ENCODE data around the gene COL4A2.

Gene COL4A2

DNA sequence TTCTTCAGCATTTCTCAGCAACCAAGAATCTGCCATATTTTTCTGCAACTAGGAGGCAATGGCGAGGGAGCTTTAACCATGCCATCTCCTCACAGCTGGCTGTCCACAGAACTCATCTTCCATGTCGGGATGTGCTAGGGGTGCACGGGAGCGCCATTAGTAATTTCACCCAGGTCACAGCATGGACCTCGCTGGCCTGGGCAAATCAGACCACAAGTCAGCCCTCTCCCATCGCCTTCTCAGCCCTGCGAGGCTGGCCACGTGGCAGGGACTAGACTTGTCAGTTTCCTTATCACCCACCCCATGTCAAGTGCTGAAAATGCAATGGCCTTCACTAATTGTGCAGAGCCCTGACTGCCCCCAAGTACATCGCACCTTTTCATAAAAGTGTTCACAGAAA lies 15.8 kb upstream of the COL4A2 start:
- DNase-seq: no peak

DNA sequence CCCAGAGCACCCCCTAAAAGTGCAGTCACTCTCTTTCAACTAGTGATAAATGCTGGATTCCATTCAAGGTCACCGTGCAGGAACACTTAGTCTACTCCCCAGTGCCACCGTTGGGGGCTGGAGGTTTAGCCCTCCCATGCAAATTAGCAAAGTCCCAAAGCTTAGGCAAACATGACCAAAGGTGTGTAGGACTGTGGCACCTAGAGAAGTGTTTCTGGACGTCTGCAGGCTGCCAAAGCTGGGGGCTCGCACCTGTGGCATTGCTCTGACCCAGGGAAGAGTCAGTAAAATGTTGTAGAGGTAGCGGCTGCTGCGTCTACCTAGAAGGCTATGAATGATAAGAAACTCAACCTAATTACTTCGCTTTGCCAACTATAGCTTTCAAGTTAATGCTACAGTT lies 14.0 kb upstream of the COL4A2 start:
- no peak for DNase-seq

DNA sequence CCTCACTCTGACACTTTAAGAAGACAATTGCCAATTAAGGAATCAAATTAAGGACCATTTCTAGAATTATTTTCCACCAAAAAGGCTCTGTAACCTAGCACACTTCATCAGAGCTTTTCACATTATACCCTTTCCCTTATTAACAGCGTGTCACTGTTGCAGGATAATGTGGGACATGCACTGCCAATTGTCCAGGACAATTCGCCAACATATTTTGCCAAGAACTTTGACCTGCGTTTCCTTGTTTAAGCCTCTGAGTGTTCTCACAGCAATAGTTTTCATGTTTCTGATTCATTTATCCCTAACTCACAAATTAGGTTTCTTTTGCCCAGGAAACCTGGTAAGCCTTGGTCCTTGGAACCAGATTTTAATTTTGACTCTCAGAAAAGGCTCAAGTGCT lies 13.4 kb upstream of the COL4A2 start:
- DNase-seq: no peak

DNA sequence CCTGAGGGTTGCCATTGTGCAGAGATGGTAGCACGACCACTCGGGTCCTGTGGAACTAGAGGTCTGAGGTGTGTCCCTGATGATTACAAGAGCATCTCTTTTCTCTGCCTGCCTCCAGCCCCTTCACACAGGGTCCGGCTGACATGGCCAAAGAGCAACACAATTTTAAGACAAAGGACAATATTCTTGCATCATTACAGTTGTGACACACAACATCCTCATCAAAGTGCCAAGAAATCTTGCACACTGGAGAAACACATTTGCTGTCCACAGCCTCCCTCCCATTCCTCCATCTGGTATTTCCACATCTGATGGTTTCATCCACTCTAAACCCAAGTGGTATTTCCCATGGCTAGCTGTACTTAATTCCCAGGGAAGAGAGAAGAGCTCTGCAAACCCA lies 12.9 kb upstream of the COL4A2 start:
- DNase-seq: no peak

DNA sequence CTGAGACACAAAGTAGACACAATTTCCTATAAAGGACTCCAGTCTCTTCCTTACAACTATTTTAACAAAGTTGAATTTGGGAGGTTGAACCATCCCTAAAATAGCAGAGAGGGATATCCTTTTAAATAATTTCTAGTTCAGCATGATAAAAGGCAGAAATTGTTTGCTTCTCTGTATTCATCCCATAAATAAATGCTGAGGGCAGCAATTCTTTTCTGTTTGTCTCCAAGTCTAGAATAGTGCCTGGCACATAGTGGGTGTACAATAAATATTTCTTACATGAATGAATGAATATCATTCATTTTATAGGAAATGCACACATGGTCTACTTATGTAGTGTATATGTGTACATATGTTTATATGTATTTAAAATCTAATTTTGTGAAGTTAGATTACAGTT lies 12.5 kb upstream of the COL4A2 start:
- no peak for DNase-seq

DNA sequence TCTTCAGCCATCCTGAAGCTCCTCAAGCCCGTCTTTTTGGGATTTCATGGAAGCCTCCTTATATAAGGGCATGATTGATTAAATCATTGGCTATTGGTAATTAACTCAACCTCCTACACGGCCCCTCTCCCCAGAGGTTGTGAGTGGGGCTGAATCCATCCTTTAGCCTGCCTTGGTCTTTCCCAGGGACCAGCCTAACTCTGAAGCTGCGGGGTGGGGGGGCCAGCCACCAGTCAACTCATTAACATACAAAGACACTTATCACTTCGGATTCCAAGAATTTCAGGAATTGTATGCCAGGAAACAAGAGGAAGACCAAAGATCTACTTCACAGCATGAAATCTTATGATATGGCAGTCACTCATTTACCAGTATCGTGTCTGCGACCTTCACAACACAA lies 10.1 kb upstream of the COL4A2 start:
- no peak for DNase-seq

DNA sequence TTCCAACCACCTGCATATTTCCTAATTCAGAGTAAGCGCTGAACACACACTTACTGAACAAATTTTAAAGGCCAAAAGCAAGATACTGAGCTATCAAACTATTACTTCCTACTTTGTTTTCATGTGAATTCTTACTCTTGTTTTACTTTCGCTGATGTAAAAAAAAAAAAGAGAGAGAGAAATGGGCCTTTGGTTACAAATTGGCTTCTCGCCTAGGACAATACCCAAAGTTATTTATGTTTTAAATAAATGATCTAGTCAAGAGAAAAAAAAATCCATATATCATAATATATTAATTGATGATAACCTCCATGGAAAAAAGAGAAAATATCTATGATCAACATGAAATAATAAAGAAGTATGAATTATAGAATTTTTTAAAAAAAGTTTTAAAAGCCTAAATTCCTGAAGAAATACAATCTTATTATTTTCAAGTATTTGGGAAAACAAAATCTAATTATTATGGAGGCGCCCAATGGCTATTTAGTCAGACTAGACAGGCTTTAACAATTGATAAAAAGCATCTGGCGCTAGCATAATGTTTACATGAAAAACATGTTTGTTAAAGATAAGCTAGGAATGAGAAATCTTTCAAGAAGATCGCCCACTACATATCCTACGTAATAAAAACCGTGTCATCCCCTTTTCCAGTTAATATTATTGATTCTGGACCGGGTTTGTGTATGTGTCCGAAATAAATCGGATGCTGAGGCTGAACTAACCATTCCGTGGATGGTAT lies 9.1 kb upstream of the COL4A2 start:
- no peak for DNase-seq

DNA sequence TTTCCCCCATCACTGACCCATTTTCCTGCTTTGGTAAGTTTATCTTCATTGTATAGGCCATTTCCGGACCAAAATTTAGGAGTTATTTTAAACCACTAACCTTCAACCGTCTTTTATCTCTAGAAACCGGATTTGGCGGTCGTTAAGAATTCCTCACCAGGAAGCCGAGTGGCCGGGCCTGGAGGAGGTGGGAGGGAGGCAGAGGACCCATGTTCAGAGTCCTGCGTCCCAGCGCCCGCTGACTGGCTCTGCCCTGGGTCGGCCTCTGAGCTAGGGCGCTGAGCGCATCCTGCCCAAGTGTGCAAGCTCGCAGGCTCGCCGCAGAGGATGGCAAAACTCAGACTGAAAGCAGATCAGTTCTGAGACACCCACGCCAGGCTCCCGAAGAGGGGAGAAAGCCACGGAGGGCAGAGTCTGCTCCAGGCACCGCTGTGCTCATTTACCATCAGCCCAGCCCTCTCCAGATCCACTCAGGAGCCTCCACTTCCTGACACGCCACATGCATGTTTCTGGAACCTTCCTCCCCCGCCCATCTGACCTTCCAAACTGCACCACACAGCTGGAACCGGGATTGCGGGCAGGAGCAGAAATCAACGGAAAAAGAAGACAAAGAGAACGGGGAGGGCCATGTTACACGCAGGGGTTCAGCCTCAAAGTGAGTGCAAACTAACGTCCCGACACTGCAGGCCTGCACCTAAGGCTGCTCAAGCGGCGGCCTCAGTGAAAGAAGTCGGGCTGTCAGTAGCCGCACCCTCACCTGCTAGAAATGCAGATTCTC lies 8.4 kb upstream of the COL4A2 start:
- DNase-seq: no peak

DNA sequence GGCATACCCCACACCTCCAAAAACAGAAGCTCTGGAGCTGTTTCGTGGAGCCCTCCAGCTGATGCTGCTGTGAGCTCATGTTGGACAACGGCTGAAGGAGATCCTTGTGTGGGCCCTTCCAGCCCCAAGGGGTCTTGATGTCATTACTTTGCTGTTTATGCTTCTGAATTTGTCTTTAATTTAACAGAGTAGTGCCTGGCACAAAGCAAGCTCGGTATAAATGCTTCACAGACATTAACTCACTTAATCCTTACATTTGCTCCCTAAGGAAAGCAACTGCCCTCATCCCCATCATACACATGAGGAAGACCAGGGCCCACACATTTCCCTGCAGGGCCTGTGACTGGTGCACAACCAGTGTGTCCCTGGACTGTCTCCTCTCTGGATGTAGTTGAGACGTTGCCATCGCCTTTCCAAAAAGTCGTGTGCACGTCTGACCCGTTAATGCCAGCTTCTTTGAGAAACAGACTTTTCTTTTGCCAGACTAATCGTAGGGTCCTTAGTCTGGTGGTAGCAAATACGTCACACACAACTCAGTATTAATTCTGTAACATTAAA lies 7.7 kb upstream of the COL4A2 start:
- DNase-seq: no peak

DNA sequence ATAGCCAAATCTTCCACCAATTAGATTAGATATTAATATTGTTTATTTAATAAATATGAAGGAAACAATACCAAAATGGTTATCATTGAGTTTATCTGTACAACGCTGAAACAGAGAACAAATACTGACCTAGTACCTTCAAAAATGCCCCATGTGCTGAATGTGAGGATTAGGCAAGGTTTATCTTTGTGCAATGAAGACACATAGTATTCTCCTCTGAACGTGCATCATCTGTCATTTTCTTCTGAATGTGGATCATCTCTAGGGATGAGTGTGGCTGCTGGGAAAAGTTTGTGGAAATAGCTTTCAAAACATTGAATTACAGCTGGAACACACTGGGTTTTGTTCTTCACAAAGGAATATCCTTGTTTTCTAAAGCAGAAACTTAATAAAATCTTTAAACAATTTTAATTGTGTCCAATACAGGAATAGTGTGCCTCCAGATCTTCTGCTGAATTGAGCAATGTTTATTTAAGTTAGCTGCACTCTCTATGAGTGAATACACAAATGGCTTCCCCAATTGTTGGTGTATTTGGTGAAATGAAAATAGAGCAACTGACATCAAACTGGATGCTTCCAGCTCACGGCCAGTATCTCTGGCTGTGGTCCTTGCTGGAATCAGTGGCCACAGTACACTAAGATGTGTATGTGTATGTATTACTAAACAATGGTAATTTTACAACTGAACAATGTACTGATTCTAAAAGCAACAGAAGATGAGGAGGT lies 6.8 kb upstream of the COL4A2 start:
- no peak for DNase-seq

DNA sequence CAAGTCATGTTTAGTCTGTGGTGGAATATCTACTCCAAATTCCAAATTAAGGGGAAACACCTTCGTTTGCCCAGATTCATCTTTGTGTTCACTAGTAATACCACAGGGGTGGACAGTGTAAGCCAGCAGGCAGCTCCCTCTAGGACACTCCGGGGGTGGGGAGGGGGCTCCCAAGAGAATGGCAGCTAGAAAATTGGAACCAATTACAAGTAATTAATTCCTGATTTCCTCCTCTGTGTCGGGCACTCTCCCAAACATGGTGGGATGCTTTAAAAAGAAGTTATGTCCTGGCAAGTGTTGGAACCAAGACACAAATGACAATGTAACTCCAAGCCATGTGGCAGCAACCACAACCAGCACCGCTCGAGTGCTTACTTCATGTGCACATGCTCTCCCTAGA lies 6.0 kb upstream of the COL4A2 start:
- no peak for DNase-seq

DNA sequence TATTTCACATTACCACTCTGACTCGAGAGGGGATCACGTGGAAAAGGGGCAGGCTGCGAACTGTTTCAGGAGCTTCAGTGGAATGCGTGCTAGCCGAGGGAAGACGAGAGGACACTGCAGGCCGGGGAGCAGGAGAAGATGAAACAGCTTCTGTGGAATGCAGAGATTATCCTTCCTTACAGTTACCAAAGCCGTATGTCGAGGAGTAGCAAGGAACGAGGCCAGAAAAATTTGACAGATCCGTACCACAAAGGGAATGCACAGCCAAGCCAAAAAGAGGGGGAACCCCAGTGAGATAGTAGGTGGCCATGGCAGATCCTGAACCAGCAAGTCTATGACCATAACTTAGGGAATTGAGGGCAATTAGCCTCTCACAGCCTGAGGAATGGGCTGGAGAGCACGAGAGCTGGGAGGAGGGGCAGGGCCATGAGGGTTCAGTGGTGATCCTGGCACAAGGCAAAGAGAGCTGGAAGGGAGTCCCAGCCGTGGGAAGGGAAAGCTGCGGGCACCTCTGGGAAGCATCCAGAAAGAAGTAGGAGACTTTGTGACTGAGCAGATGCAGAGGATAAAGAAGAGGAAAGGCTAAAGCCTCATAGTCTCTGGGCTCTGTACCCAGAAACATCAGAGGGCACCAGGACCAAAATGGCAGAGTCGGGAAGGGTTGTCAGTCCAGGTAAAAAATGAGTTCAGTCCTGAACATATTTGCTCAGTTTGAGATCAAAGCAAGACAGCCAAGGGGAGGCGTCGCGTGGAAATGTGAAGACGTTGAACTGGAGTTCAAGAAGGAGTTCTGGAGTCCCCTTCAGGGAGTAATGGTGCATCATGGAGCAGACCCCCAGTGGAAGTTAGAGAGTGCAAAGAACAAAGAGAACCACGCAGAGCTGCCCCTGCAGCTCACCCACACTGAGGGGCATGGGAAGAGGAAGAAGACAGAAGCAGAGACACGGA lies 5.2 kb upstream of the COL4A2 start:
- DNase-seq: no peak

DNA sequence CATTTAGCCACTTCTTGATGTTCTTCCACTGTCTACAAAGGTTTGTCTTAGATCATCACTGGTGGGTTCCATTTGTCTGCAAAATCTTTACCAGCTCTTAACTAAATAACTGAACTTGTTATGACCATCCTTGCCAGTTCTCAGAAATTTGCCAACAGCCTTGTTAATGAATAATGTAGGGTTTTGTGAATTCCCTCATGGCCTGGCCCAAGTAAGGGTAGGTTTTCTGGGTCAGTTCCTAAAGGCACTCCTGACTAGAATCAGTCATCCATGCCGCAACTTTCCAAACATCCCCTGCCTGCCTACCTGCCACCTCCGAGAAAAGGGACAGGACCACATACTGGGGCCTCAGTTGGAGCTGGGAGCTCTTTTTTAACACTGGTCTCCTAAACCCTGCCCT lies 4.1 kb upstream of the COL4A2 start:
- DNase-seq: no peak

DNA sequence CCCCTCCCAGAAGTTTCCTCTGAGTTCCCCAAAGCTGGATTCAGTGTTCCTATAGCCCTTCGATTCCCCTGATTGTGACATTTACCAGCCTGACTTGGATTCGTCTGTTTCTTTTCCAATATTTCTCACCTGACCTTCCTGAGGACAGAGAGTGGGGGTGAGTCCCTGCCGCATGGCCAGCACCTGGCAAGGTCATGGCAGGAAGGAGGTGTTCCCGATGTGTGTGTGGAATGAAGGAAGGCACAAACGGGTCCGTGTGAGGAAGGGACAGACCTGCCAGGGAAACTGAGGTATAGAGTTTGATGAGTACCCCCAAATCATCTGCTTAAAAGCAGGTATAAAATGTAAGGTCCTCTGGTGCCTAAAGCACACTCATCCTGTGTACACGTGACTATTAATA lies 3.4 kb upstream of the COL4A2 start:
- no peak for DNase-seq

DNA sequence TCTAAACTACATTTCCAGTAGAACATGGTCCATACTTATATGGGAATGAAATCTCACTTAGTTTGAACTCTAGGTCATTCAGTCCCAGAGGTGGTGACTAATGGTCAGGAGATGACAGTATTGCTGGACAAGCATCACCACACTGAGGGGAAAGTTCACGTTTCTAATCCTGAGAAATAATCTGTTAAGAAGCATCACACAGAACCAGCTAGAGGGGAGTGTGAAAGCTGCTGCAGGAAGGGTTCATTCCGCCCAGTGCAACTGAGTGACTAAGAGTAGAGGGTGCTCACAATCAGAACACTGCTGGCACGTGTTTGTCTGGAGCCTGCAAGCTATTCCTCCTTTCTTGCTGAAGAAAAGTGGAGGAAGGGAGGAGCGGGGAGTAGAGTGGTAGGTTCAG lies 2.8 kb upstream of the COL4A2 start:
- DNase-seq: no peak

DNA sequence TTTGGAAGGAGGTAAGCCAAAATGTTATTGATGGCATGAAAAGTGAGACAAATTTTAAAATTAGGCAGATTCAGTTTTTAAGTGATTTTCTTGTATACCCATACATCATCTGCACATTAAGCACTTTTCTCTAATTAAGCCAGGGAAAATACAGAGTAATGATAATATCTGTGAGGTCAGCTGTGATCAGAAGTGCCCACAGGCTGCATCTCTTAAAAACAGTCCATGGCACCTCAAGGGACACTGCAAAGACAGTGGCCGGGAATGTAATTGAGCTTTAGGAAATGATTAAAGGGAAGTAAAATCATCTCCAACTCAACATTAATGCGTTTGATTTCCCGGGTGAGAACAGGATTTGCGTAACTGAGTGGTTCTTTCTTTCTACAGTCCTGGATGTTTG lies 2.1 kb upstream of the COL4A2 start:
- no peak for DNase-seq

DNA sequence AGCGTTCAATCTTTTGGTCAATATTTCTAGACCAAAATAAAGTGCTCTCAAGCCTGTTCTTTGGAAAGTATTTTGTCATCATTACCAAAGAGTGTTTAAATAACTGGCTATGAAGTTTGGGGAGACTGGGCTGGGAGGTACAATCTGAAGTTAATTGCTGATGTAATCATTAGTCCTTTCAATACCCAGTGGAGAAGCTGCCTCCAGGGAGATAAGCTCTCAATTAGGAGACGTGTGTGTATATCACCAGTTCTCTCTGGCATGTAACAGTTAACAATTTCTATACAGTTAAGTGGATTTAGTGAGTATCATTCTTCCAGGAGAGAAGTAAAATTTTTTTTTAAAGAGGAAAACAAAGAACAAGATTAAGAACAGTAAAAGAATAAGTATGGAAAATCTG lies 1.5 kb upstream of the COL4A2 start:
- DNase-seq: no peak

DNA sequence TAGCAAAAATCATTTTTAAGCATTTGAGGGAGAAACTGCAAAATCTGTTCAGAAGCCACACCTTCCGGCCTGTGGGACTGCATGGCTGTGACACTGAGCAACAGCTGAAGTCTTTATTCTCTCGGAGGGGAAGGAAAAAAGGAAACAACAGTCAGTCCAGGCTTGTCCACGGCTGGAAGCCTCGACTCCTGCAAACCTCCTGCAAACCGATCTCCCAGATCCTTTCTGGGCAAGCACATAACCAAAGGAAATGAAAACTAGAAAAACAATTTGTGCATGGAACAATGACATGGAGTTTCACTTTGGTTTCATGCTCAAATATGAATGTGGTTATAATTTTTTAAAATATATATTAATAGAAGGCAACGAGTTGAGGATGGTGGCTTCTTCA lies 1.1 kb upstream of the COL4A2 start:
- DNase-seq: no peak

DNA sequence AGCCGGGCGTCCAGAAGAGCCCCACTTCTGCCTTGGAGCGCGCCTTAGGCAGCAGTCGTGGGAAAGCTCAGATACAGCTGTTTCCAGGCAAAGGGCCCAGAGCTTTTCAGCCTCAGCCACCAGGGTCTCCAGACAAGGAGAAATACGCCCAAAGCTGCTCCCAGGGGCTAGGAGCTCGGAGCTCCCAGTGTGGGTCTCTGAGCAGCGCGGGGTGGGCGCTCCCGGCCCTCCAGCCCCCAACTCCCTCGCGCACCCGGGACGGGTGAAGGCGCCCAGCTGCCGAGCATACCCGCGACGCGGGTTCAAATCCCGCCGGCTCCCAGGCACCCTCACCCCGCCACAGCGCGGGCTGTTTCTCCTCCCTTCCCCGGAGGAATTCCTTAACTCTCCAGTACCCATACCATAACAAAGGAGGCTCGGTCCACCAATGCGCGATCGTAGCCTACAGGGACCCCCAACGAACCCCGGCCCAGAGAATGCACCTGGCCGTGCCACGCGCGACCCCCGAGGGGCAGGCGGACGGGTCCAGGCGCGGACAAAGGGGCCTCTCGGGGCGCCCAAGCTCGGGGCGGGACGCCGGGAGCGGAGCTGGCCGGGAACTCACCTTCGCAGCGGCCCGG lies 634 bp upstream of the COL4A2 start:
- DNase-seq: no peak

DNA sequence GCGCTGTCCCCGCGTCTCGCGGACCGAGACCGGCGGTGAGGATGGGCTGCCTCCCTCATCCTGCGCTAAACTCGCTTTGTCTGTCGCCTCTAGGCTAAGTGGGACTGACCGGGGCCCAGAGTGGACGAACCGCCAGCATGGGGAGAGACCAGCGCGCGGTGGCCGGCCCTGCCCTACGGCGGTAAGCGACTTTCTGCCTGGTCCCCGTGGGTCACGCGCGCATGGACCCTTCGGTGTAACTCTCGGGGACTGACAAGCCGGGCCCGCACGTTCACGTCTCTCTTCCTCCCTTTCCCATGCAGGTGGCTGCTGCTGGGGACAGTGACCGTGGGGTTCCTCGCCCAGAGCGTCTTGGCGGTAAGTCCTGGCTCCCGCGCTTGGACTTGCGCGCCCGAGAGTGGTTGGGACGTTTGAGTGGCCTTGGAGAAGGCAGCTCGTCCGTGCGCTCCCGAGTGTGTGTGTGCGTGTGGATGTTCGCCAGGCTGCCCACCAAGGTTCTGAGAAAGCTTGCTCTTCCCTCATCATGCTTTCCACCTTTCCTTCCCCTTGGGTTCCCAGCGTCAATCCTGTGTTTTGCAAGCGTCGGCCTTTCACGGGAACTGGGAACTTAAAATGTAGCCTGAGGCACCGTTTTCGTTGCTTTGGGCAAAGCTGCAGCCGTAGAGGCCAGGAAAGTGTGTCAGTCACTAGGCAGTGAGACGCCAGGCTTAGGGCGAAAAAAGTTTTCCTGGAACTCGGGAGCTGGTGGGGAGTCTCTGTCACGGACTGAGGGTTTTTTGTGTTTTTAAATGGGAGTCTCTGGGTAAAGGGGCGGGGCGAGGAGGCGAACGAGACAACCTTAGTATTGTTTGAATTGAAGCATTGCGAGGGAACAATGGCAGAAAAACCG lies 927 bp downstream of the COL4A2 start:
- no peak for DNase-seq
